ENCODE measurements around the gene TES. TPM values are rescaled to one million over a fixed set of nuclear protein-coding genes. Genes with fewer than 3 reads are reported as not detected.
A peak's percentile ranks its signal among the peaks of the same experiment; 100 is the strongest.
"Not testable (repeated sequence)": the region's sequence is repeated elsewhere in the genome, so short reads cannot be mapped to it uniquely, and the experiment has no call there.

The TES gene
- total RNA-seq, 1 donor from 2014 or later: 15.9 TPM

GRCh38 chr7:116273918-116274301 lies 63.6 kb downstream of the TES start:
- DNase-seq (ENCODE audit: low spot score in 2 of 2) (no peak), FAIRE-seq (no peak)

- no peak for DNase-seq (ENCODE audit: low spot score in 2 of 2)
- no peak for FAIRE-seq
Measured at GRCh38 chr7:116277070-116277469, 66.7 kb downstream of the TES start.

GRCh38 chr7:116279217-116279616 lies 68.9 kb downstream of the TES start:
- no peak for FAIRE-seq
- DNase-seq (ENCODE audit: low spot score in 2 of 2): no peak

GRCh38 chr7:116280803-116281202 lies 70.5 kb downstream of the TES start:
- FAIRE-seq: no peak

GRCh38 chr7:116283595-116284204 lies 73.4 kb downstream of the TES start:
- FAIRE-seq (no peak), DNase-seq (ENCODE audit: low spot score in 2 of 2) (no peak)

More at GRCh38 chr7:116280803-116281202, 70.5 kb downstream of the TES start:
- DNase-seq (ENCODE audit: low spot score in 2 of 2): no peak

- FAIRE-seq: no peak
Measured at GRCh38 chr7:116284390-116284789, 74.1 kb downstream of the TES start.

GRCh38 chr7:116285252-116285651 lies 74.9 kb downstream of the TES start:
- FAIRE-seq (no peak), DNase-seq (ENCODE audit: low spot score in 2 of 2) (no peak)

More at GRCh38 chr7:116284390-116284789, 74.1 kb downstream of the TES start:
- no peak for DNase-seq (ENCODE audit: low spot score in 2 of 2)

GRCh38 chr7:116290740-116291139 lies 80.4 kb downstream of the TES start:
- DNase-seq (ENCODE audit: low spot score in 2 of 2): no peak

GRCh38 chr7:116291937-116292336 lies 81.6 kb downstream of the TES start:
- FAIRE-seq (no peak), DNase-seq (ENCODE audit: low spot score in 2 of 2) (no peak)

More at GRCh38 chr7:116290740-116291139, 80.4 kb downstream of the TES start:
- FAIRE-seq: no peak

GRCh38 chr7:116292381-116292780 lies 82.0 kb downstream of the TES start:
- no peak for FAIRE-seq
- no peak for DNase-seq (ENCODE audit: low spot score in 2 of 2)

GRCh38 chr7:116293139-116293538 lies 82.8 kb downstream of the TES start:
- no peak for FAIRE-seq

GRCh38 chr7:116293633-116294032 lies 83.3 kb downstream of the TES start:
- FAIRE-seq: no peak

More at GRCh38 chr7:116293139-116293538, 82.8 kb downstream of the TES start:
- no peak for DNase-seq (ENCODE audit: low spot score in 2 of 2)

GRCh38 chr7:116295903-116296302 lies 85.6 kb downstream of the TES start:
- not testable (repeated sequence) for FAIRE-seq

More at GRCh38 chr7:116293633-116294032, 83.3 kb downstream of the TES start:
- DNase-seq (ENCODE audit: low spot score in 2 of 2): no peak

GRCh38 chr7:116298055-116298454 lies 87.7 kb downstream of the TES start:
- DNase-seq (ENCODE audit: low spot score in 2 of 2): no peak
- no peak for FAIRE-seq

More at GRCh38 chr7:116295903-116296302, 85.6 kb downstream of the TES start:
- not testable (repeated sequence) for DNase-seq (ENCODE audit: low spot score in 2 of 2)

- FAIRE-seq (no peak), DNase-seq (ENCODE audit: low spot score in 2 of 2) (no peak)
Measured at GRCh38 chr7:116298576-116298975, 88.2 kb downstream of the TES start.

- DNase-seq (ENCODE audit: low spot score in 2 of 2): no peak
- FAIRE-seq: no peak
Measured at GRCh38 chr7:116305485-116306408, 95.4 kb downstream of the TES start.

- FAIRE-seq (peak; percentile 49), DNase-seq (ENCODE audit: low spot score in 2 of 2) (no peak)
Measured at GRCh38 chr7:116306409-116307048, 96.2 kb downstream of the TES start.

GRCh38 chr7:116307253-116307652 lies 96.9 kb downstream of the TES start:
- no peak for DNase-seq (ENCODE audit: low spot score in 2 of 2)
- no peak for FAIRE-seq

Data from frontal cortex (tissue), 4 donors.